PC-3 (cell line): ENCODE measurements around the gene PCCA.

Experiments used
- EZH2 ChIP-seq: fragments of 300-600 bp; sonication (generic); IDR thresholded peaks from one replicate; pipeline ENCODE4 v1.6.1; 2017; ENCODE audit warnings: antibody characterized with exemption, mild to moderate bottlenecking, low read length; ENCODE audit not compliant: unreplicated experiment
- EZH2phosphoT487 ChIP-seq: fragments of 300-600 bp; sonication (generic); IDR thresholded peaks from 2 replicates; pipeline ENCODE4 v1.6.1; 2018; ENCODE audit warnings: mild to moderate bottlenecking, antibody characterized with exemption, low read length, borderline replicate concordance
- TF ChIP-seq, protein P1 (sequence below): fragments of 300-600 bp; sonication (generic); conservative IDR thresholded peaks from 2 replicates; pipeline ENCODE4 v1.5.1; 2017; ENCODE audit warnings: antibody characterized with exemption, low read depth, mild to moderate bottlenecking, low read length

DNA sequence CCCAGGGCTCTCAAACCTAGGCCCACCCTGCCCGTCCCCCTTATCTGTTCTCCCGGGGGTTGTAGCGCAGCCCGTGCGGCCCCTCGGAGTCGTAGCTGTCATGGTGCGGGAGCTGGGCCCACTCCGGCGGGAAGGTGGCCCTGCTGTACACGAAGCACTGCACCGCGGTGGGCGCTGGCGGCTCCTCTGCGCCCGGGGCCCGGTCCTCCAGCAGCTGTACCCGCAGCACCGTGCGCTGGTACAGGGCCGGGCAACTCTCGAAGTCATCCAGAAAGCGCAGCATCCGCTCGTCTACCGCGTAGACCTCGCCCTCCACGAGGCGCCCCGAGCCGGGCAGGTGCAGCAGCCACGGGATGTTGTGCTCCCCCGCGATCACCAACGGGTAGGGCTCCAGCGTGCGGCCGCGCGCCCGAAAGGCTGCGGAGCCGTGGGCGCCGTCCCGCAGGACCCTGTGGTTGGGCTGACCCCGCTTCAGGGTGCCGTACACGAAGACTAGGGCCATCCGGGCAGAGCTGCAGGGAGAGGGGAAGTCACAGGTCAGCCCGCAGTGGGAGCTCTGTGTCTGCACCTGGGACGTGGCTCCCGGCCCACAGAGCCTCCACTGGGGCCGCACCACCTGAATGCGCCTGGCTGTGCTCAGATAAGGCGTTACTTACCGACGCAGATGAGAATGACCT is 443.3 kb downstream of the PCCA start:
- TF ChIP-seq EZH2: no peak
- TF ChIP-seq, protein P1, sequence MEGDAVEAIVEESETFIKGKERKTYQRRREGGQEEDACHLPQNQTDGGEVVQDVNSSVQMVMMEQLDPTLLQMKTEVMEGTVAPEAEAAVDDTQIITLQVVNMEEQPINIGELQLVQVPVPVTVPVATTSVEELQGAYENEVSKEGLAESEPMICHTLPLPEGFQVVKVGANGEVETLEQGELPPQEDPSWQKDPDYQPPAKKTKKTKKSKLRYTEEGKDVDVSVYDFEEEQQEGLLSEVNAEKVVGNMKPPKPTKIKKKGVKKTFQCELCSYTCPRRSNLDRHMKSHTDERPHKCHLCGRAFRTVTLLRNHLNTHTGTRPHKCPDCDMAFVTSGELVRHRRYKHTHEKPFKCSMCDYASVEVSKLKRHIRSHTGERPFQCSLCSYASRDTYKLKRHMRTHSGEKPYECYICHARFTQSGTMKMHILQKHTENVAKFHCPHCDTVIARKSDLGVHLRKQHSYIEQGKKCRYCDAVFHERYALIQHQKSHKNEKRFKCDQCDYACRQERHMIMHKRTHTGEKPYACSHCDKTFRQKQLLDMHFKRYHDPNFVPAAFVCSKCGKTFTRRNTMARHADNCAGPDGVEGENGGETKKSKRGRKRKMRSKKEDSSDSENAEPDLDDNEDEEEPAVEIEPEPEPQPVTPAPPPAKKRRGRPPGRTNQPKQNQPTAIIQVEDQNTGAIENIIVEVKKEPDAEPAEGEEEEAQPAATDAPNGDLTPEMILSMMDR: no peak
- TF ChIP-seq EZH2phosphoT487: no peak
